Measurements from ENCODE around the gene PCDHGA6.

PCDHGA6 gene

GRCh38 chr5:141419074-141419880 lies 45.6 kb downstream of the PCDHGA6 start:
- DNase-seq (ENCODE audit: low spot score): no peak
- no peak for FAIRE-seq

DNA sequence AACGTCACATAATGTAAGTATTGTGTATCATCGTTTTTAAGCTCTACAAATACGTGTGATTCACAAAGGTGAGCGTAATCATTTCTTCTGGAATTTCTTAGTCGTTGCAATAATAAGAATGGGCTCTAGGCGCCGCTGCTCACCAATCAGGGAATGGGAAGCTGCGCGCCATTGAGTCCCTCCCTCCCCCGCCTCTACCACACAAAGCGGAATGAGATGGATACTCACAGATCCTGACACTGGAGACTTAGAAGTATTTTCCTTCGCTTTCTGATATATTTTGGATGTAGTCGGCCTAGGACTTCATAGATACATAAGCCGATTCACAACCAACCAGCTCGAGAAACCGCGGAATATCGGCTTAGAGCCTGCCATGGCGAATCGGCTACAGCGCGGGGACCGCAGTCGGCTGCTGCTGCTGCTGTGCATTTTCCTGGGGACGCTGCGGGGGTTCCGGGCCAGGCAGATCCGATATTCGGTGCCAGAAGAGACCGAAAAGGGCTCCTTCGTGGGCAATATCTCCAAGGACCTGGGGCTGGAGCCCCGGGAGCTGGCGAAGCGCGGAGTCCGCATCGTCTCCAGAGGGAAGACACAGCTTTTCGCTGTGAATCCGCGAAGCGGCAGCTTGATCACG lies 47.3 kb downstream of the PCDHGA6 start, which contains the start of gene PCDHGA11:
Gene PCDHGA11, plus strand, starts transcription at position 197 of the 634 bp plus-strand sequence. Its CDS starts 177 bp downstream, at position 374.
- DNase-seq (ENCODE audit: low spot score) (no peak), FAIRE-seq (no peak)

- FAIRE-seq (no peak), DNase-seq (ENCODE audit: low spot score) (no peak)
Measured at GRCh38 chr5:141421489-141421855, 47.8 kb downstream of the PCDHGA6 start.

DNA sequence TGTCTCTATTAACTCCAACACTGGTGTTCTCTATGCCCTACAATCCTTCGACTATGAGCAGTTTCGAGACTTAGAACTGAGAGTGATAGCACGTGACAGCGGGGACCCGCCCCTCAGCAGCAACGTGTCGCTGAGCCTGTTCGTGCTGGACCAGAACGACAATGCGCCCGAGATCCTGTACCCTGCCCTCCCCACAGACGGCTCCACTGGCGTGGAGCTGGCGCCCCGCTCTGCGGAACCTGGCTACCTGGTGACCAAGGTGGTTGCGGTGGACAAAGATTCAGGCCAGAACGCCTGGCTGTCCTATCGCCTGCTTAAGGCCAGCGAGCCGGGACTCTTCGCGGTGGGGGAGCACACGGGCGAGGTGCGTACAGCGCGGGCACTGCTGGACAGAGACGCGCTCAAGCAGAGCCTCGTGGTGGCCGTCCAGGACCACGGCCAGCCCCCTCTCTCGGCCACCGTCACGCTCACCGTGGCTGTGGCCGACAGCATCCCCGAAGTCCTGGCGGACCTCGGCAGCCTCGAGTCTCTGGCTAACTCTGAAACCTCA lies 49.1 kb downstream of the PCDHGA6 start:
- no peak for DNase-seq (ENCODE audit: low spot score)
- FAIRE-seq: no peak

DNA sequence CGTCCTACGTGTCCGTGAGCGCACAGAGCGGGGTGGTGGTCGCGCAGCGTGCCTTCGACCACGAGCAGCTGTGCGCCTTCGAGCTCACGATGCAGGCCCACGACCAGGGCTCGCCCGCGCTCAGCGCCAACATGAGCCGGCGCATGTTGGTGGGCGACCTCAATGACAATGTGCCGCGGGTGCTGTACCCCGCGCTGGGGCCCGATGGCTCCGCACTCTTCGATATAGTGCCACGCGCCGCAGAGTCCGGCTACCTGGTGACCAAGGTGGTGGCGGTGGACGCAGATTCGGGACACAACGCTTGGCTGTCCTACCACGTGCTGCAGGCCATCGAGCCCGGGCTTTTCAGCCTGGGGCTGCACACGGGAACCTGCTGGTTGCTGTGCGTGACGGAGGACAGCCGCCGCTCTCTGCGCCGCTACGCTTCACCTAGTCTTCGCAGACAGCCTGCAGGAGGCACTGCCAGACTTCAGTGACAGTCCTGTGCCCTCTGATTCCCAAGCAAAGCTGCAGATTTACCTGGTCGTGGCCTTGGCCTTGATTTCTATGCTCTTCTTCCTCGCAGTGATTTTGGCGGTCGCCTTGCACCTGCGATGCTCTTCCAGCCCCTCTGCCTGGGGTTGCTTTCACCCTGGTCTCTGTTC lies 54.2 kb downstream of the PCDHGA6 start:
- DNase-seq (ENCODE audit: low spot score): no peak
- FAIRE-seq: no peak

Data from RCC 7860 (cell line).